CD4-positive, alpha-beta T cell (primary cell): ENCODE data around the gene ARHGAP26. TPM values are rescaled to one million over a fixed set of nuclear protein-coding genes. Genes with fewer than 3 reads are reported as not detected.

ENCODE experiments used
- ATAC-seq: fragments of 200-7000 bp; cut with Tn5 transposase; one replicate; pipeline ENCODE4 v1.10.0; 2022; ENCODE audit warnings: mild to moderate bottlenecking; ENCODE audit not compliant: poor library complexity
- CTCF ChIA-PET: fragments of 350-600 bp; sonication (Branson Sonifier 250); formaldehyde crosslinking; loops from one replicate; lab custom pipeline; 2021; ENCODE audit warnings: antibody characterized with exemption, inconsistent platforms; lab: Charles Lee
- POLR2A ChIA-PET: fragments of 350-600 bp; sonication (Branson Sonifier 250); formaldehyde crosslinking; loops from one replicate; lab custom pipeline; 2021; ENCODE audit warnings: antibody characterized with exemption, inconsistent platforms; lab: Charles Lee
- DNase-seq, 14 experiments: peaks; one replicate each; pipeline ENCODE4 v3.0.0-alpha.2; 2013 to 2020; ENCODE audit warnings: mixed read lengths in 2 of 14
- H3K27ac ChIP-seq, 2 donors: one replicate each; pipeline versions ENCODE4 v1.5.1 to v1.7.0; 2013; ENCODE audit warnings: low read length in 2 of 2, low read depth in 1 of 2, mild to moderate bottlenecking in 1 of 2
- H3K27me3 ChIP-seq, 2 experiments: 1 replicate in 1 of 2; 2 replicates in 1 of 2; pipeline versions ENCODE4 v1.6.1 to v1.7.0; 2013; ENCODE audit warnings: low read length in 2 of 2, control low read depth in 1 of 2, mild to moderate bottlenecking in 1 of 2, moderate library complexity in 1 of 2; ENCODE audit not compliant: insufficient read depth in 2 of 2, control insufficient read depth in 1 of 2
- H3K36me3 ChIP-seq: one replicate; pipeline ENCODE4 v1.6.1; 2013; ENCODE audit warnings: low read length, control low read depth; ENCODE audit not compliant: insufficient read depth
- H3K4me1 ChIP-seq: one replicate; pipeline ENCODE4 v1.6.1; 2013; ENCODE audit warnings: low read length, control low read depth; ENCODE audit not compliant: insufficient read depth
- H3K4me3 ChIP-seq: one replicate; pipeline ENCODE4 v1.5.1; 2013; ENCODE audit warnings: mild to moderate bottlenecking, low read length, moderate library complexity
- H3K9me3 ChIP-seq, 2 experiments: 1 replicate in 1 of 2; 2 replicates in 1 of 2; pipeline versions ENCODE4 v1.6.1 to v1.7.0; 2013; ENCODE audit warnings: low read length in 2 of 2, mild to moderate bottlenecking in 2 of 2, control low read depth in 1 of 2, moderate library complexity in 1 of 2; ENCODE audit not compliant: control insufficient read depth in 1 of 2, insufficient read depth in 1 of 2
- H3K27ac Mint-ChIP-seq: one replicate; pipeline ENCODE4 v1.8.0; 2020; ENCODE audit warnings: mixed read lengths
- H3K27me3 Mint-ChIP-seq: one replicate; pipeline ENCODE4 v1.8.0; 2021; ENCODE audit warnings: mixed read lengths
- H3K36me3 Mint-ChIP-seq: one replicate; pipeline ENCODE4 v1.8.0; 2021; ENCODE audit warnings: low read depth, mixed read lengths
- H3K4me1 Mint-ChIP-seq: one replicate; pipeline ENCODE4 v1.8.0; 2021; ENCODE audit warnings: low read depth, mixed read lengths
- H3K4me3 Mint-ChIP-seq: one replicate; pipeline ENCODE4 v1.8.0; 2020; ENCODE audit warnings: mild to moderate bottlenecking, mixed read lengths
- H3K9me3 Mint-ChIP-seq: one replicate; pipeline ENCODE4 v1.8.0; 2020; ENCODE audit warnings: mixed read lengths
- CTCF ChIP-seq: fragments of 200-600 bp; IDR thresholded peaks from one replicate; pipeline ENCODE4 v1.8.0; 2022; ENCODE audit warnings: antibody characterized with exemption, mild to moderate bottlenecking
- intact Hi-C, 2 experiments: fragments of 100-400 bp; cut with DNase I in 1 of 2; cut with micrococcal nuclease in 1 of 2; formaldehyde crosslinking; loops; one replicate each; pipeline versions ENCODE4 v1.15.1 to v1.9.0; 2023 to 2025; cut with DNase I, micrococcal nuclease
- total RNA-seq, 174 experiments: library from RNA in 2 of 174; stranded (reverse) in 2 of 174; gene quantifications; one replicate each; pipeline ENCODE4 v1.2.3 and lab custom pipeline; 2021 to 2026

Gene ARHGAP26
- total RNA-seq, 2 experiments from 2014 or later = 24.9 to 27.3 TPM

GRCh38 chr5:143052967-143053682 lies 282.9 kb downstream of the ARHGAP26 start:
- ChIA-PET POLR2A (no interaction called here), CTCF (no interaction called here)
- no peak for TF ChIP-seq CTCF
- ATAC-seq (no peak), DNase-seq (no peak)
- peaks cover 36% of the 10 kb centered on the region for H3K4me1 Mint-ChIP-seq
- H3K4me3 Mint-ChIP-seq = no peak overlapping the region
- peaks cover 23% of the 10 kb centered on the region for H3K36me3 ChIP-seq
- no peaks in the 10 kb centered on the region for H3K4me1 ChIP-seq
- H3K27me3 ChIP-seq = no peaks in the 10 kb centered on the region
- H3K9me3 ChIP-seq = no peaks in the 10 kb centered on the region
- H3K36me3 Mint-ChIP-seq = peaks cover 60% of the 10 kb centered on the region
- no peaks in the 10 kb centered on the region for H3K9me3 Mint-ChIP-seq
- no peak overlapping the region for H3K4me3 ChIP-seq
- no peak overlapping the region for H3K27ac ChIP-seq
- H3K27me3 Mint-ChIP-seq = no peaks in the 10 kb centered on the region
- intact Hi-C loops = no loop called here
- H3K27ac Mint-ChIP-seq = no peak overlapping the region

- DNase-seq (no peak), ATAC-seq (no peak)
- H3K4me3 Mint-ChIP-seq = no peak overlapping the region
- POLR2A ChIA-PET = no interaction called here
- no peaks in the 10 kb centered on the region for H3K27me3 Mint-ChIP-seq
- H3K9me3 Mint-ChIP-seq = no peaks in the 10 kb centered on the region
- H3K9me3 ChIP-seq = no peaks in the 10 kb centered on the region
- intact Hi-C loops = no loop called here
- no peak overlapping the region for H3K4me3 ChIP-seq
- no peaks in the 10 kb centered on the region for H3K27me3 ChIP-seq
- no peak overlapping the region for H3K27ac Mint-ChIP-seq
- no peaks in the 10 kb centered on the region for H3K4me1 ChIP-seq
- H3K36me3 Mint-ChIP-seq = peaks cover 66% of the 10 kb centered on the region
- CTCF ChIA-PET = no interaction called here
- H3K4me1 Mint-ChIP-seq = peaks cover 36% of the 10 kb centered on the region
- H3K27ac ChIP-seq = no peak overlapping the region
- no peak for TF ChIP-seq CTCF
- peaks cover 26% of the 10 kb centered on the region for H3K36me3 ChIP-seq
Observed at GRCh38 chr5:143053780-143054179, 283.6 kb downstream of the ARHGAP26 start.

GRCh38 chr5:143054480-143054941 lies 284.3 kb downstream of the ARHGAP26 start:
- intact Hi-C loops = no loop called here
- Mint-ChIP-seq H3K27ac (no peak overlapping the region), H3K4me1 (peaks cover 34% of the 10 kb centered on the region), H3K27me3 (no peaks in the 10 kb centered on the region), H3K36me3 (peaks cover 71% of the 10 kb centered on the region), H3K4me3 (no peak overlapping the region), H3K9me3 (no peaks in the 10 kb centered on the region)
- no peak overlapping the region for H3K27ac ChIP-seq
- no peak for TF ChIP-seq CTCF
- no peaks in the 10 kb centered on the region for H3K27me3 ChIP-seq
- H3K9me3 ChIP-seq = no peaks in the 10 kb centered on the region
- CTCF ChIA-PET = no interaction called here
- POLR2A ChIA-PET = no interaction called here
- H3K4me1 ChIP-seq = no peaks in the 10 kb centered on the region
- DNase-seq = peak in 3 of 14 experiments; percentile 32 to 38 (median 36)
- H3K36me3 ChIP-seq = peaks cover 26% of the 10 kb centered on the region
- no peak overlapping the region for H3K4me3 ChIP-seq
- no peak for ATAC-seq
